IPS DF 19.7 (cell line): ENCODE results near the gene GPHN.
"Not testable (repeated sequence)": the region's sequence is repeated elsewhere in the genome, so short reads cannot be mapped to it uniquely, and the experiment has no call there.

Experiments used
- DNase-seq: peaks from one replicate; pipeline ENCODE4 v3.0.0-alpha.2; 2013; ENCODE audit warnings: low read depth, low spot score

Gene GPHN

GRCh38 chr14:66790101-66790500 lies 282.2 kb downstream of the GPHN start:
- DNase-seq, result no peak

DNA sequence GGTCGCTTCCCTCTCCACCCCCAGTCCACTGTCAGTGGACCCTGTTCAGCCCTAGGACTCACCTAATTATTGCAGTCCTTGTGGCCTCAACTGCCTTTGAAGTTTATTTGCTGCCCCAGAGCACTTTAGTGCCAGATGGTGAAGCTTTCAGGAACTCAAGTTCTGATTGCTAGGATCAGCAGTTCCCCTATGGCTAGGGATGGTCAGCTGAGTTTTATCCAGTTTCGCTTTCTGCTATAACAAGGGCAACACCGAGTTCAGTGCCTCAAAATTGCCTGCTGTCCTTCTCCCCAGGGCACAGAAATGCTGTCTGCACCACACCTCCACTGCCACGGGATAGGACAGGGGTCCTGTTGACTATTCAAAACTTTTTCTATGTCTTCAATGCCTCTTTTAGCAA lies 295.0 kb downstream of the GPHN start:
- no peak for DNase-seq

DNA sequence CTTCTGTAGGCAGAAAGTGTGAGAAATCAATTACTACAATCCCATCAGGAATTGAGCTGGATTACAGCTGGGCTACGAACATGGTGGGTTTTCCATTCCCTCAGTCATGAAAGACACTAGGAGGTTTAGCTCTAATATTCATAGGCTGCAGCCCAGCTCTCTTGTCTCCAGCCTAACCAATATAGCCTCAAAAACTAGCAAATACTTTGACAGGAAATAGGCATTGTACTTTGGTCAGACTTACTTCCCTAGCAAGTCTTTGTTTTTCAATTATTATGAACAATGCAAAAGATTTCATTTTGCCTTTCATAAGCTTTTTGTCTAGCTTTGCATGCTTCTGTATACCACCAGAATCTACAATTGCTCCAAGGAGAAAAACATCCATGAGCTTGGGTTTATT lies 296.2 kb downstream of the GPHN start:
- no peak for DNase-seq

- DNase-seq, result no peak
Observed at GRCh38 chr14:66813636-66814035, 305.7 kb downstream of the GPHN start.

DNA sequence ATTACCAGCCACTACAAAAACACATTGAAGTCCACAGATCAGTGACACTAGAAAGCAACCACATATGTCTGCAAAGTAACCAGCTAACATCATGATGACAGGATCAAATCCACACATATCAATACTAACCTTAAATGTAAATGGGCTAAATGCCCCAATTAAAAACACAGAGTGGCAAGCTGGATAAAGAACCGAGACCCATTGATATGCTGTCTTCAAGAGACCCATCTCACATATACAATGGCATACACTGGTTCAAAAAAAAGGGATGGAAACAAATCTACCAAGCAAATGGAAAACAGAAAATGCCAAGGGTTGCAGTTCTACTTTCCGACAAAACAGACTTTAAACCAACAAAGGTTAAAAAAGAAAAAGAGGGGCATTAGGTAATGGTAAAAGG lies 307.7 kb downstream of the GPHN start:
- DNase-seq, result no peak

DNA sequence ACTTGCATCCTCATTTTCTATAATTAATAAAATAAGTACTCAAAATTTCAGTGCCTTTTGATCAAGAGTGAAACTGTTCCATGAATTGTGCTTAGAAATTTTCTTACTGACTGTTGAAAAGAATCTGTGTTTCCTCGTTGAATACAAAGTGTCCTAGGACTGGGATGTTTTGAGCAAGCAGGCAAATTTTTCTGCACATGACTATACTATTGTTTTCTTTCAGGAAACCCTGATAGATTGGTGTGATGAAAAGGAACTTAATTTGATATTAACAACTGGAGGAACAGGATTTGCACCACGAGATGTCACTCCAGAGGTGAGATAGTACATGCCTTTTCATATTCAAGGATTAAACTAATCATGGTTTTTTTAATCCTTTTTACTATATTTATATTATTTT lies 316.3 kb downstream of the GPHN start:
- no peak for DNase-seq

DNA sequence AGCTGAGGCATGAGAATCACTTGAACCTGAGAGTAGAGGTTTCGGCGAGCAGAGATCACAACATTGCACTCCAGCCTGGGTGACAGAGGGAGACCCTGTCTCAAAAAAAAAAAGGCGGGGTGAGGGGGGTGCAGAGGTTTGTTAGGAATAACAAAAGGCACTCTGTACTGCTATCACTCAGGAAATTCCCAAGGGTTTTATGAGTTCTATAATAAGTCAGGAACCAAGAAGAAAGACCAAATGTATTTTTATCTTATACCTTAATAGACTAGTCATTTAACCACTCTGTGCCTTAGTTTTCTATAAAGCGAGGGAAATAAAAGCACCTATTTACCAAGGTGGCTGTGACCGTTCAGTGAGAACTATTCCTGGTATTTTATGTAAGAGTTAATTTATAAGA lies 319.2 kb downstream of the GPHN start:
- no peak for DNase-seq

- DNase-seq, result no peak
Observed at GRCh38 chr14:66831173-66831572, 323.2 kb downstream of the GPHN start.

- no peak for DNase-seq
Observed at GRCh38 chr14:66833816-66834215, 325.9 kb downstream of the GPHN start.

DNA sequence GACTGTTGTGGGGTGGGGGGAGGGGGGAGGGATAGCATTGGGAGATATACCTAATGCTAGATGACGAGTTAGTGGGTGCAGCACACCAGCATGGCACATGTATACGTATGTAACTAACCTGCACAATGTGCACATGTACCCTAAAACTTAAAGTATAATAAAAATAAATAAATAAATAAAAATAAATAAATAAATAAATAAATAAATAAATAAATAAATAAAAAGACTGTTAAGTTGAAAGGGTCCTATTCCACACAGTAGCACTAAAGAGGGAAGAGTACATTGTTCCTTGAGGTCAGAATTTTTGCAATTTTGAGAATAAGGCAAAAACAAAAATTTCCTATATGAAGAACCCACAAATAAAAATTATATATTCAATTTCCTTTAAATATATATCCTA lies 329.5 kb downstream of the GPHN start:
- not testable (repeated sequence) for DNase-seq

GRCh38 chr14:66842911-66843512 lies 335.1 kb downstream of the GPHN start:
- DNase-seq, result no peak

DNA sequence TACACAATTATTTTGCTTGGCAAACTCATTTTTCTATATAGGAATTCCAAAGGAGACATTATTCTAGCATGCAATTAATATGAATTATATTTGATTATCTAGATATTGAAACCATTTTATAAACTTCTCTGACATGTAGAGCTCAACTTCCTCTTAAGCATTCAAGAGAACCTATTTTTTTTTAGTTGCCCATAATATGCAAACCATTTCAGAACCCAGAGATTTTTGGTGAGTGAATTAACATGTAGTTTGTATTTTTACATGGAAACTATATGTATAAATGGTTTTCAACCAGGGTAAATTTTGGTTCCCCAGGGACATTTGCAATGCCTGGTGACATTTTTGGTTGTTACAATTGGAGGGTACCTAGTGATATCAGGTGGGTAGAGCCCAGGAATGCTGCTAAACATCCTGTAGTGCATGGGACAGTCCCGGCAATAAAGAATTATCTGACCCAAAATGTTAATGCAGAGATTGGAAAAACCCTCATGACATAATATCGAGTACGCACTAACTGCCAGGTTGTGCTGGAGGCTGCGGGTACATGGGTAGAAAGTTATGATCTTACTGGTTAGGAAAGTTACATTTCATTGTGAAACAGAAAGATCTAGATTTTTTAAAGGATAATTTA lies 342.4 kb downstream of the GPHN start:
- no peak for DNase-seq

- no peak for DNase-seq
Observed at GRCh38 chr14:66853311-66853710, 345.4 kb downstream of the GPHN start.

DNA sequence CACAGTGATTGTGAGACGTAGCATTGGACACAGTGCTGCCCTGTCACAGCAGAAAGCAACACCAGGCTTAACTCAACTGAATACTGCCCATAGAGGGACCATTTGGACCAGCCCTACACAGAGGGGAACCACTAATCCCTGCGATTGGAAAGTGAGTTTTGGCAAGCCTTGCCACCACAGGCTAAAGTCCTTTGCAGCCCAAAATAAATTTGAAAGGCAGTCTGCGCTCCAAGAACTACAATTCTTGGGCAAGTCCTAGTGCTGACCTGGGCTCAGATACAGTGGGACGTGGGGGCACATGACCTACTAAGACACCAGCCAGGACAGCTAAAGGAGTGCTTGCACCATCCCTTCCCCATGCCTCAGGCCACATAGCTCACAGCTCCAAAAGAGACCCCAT lies 349.9 kb downstream of the GPHN start:
- no peak for DNase-seq

GRCh38 chr14:66859063-66859671 lies 351.2 kb downstream of the GPHN start:
- DNase-seq, result no peak

DNA sequence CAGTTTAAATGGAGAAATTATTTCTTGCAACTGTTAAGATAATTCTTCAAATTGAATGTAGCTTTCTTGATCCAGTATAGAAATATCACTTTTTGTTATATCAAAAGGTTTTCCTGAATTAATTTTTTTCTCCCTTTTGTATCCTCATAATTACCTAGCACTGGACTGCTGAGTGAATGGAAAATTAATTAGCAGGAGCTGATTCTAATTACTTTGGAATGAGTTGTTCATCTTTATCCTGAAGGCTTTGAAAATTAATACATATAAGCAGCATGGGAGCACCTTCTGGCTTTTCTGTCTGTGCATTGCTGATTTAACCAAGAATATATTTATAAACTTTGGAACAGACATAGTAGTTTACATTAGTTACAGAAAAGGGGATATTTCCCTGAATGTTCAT lies 373.6 kb downstream of the GPHN start:
- DNase-seq, result no peak

DNA sequence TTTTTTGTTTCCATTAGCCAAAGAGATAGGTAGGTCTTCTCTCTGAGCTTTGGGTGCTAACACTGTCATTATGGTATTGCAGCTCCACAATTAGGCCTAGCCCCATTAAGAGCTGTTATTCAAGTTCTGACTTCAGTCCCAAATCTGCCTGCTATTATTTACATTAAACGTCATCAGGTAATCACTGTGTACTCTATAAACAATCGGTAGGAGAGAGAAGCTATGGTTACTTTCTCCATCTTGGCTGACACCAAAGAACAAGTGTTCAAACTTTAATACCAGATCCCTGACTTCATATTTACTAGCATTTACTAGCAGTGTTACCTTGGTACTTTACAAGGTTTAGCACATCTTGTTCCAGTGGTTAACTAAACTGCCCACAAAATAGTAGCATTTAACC lies 376.2 kb downstream of the GPHN start:
- DNase-seq, result no peak

DNA sequence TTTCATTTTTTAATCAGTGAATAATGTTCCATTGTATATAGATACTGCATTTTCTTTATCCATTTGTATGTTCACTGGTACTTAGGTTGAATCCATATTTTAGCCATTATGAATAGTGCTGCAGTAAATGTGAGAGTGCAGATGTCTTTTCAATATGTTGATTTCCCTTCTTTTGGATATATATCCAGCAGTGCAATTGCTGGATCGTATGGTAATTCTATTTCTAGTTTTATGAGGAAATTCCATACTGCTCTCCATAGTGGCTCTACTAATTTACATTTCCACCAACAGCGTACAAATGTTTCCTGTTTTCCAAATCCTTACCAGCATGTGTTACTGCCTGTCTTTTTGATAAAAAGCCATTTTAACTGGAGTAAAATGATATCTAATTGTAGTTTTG lies 392.8 kb downstream of the GPHN start:
- no peak for DNase-seq

DNA sequence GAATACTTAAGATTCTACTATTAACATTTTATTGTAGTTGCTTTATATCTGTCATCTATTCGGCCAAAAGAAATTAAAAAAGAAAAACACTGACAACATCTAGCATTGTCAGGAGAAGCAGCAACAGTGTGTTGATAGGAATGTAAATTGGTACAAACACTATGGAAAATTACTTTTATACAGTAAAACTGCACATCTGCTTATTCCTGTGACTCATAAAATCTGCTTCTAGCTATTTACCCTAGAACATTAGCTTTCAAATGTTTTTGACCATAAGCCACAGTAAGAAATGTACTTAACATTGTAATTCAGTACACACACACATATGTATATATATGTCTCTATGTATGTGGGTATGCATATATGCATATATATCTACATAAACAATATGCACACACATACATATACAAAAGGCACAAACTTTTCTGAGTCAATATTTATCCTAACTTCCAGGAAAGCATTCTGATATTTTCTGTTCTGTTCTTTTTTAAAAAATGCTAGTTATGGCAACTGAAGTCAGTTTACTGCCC lies 402.4 kb downstream of the GPHN start:
- DNase-seq, result no peak

GRCh38 chr14:66916421-66916820 lies 408.5 kb downstream of the GPHN start:
- DNase-seq, result no peak

- DNase-seq, result no peak
Observed at GRCh38 chr14:66918527-66918926, 410.6 kb downstream of the GPHN start.

DNA sequence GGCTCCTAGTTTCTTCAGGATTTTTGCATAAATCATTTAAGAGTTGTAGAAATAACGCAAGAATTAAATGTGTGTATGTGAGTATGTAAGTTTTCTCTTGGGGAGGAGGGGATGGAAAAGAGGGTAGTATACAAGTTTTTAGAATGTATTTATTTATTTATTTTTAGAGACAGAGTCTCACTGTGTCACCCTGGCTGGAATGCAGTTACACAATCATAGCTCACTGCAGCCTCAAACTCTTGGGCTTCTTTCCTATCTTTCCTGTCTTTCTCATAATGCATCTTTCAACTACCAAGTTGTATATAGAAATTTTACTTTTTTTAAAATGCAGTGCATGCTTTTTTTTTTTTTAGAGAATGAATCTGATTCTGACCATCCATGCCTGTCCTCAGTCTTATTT lies 412.2 kb downstream of the GPHN start:
- DNase-seq, result no peak

- no peak for DNase-seq
Observed at GRCh38 chr14:66923251-66923650, 415.3 kb downstream of the GPHN start.
